Measurements from ENCODE around the gene HOXC4. TPM values are rescaled to one million over a fixed set of nuclear protein-coding genes. Genes with fewer than 3 reads are reported as not detected.

Gene HOXC4
- total and polyA plus RNA-seq, 10 donors, result 0.49 to 2.6 (median 1.4) TPM

GRCh38 chr12:54005531-54005852 is 48.1 kb upstream of the HOXC4 start:
- intact Hi-C loops (cut with DNase I; ENCODE audit: low total_unique reads), result loop anchor here (5.0 kb wide), 1 partner anchor 187 kb away; no protein-coding TSS in a partner anchor

DNA sequence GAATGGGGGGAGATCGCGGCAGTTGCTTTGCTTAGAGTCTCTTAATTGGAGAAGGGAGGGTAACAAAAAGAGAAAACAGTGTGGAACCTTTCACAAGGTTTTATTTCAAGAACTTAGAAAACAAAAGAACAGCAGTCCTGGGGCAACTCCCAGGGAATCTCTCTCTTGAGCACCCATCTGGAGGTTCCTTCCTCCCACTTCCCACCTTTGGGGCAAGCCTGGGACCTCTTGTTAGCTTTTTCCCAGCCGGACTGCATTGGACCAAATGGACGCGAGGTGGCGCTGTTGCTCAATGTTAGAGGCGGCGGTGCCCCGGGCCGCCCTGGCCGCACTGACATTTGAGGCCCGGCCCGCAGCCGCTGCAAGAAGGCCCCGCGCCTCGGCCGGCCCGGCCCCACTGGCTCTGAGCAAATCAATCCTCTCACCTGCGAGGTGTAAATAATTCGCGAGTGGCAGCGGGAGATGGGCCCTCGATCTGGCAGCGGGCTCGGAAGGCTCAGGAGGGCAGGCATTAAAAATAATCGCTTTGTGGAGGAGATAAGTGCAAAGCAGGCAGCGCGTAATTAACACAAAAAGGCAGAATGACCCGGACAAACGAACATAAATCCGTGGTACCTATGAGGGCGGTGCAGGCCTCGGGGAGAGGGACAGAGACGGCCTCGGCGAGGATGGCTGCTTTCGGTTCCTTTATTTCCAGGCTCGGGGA is 47.6 kb upstream of the HOXC4 start:
- no peaks in the 10 kb centered on the region for H3K9me3 ChIP-seq
- peak overlapping the region; percentile 2 to 64 (median 30) for H3K4me3 ChIP-seq
- TF ChIP-seq, protein P1, sequence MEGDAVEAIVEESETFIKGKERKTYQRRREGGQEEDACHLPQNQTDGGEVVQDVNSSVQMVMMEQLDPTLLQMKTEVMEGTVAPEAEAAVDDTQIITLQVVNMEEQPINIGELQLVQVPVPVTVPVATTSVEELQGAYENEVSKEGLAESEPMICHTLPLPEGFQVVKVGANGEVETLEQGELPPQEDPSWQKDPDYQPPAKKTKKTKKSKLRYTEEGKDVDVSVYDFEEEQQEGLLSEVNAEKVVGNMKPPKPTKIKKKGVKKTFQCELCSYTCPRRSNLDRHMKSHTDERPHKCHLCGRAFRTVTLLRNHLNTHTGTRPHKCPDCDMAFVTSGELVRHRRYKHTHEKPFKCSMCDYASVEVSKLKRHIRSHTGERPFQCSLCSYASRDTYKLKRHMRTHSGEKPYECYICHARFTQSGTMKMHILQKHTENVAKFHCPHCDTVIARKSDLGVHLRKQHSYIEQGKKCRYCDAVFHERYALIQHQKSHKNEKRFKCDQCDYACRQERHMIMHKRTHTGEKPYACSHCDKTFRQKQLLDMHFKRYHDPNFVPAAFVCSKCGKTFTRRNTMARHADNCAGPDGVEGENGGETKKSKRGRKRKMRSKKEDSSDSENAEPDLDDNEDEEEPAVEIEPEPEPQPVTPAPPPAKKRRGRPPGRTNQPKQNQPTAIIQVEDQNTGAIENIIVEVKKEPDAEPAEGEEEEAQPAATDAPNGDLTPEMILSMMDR (IDR thresholded peaks at IDR 0.05 in 8 of 11, conservative IDR thresholded peaks at IDR 0.05 in 3 of 11), result peak; percentile 83 to 98 (median 94)
- no peak for TF ChIP-seq POLR2A (IDR thresholded peaks at IDR 0.05)
- TF ChIP-seq POLR2AphosphoS5 (IDR thresholded peaks at IDR 0.05), result peak in 2 of 3 donors; percentile 36 to 57
- intact Hi-C loops (cut with DNase I; ENCODE audit: low total_unique reads), result loop anchor here (5.0 kb wide), 1 partner anchor 186 kb away; no protein-coding TSS in a partner anchor
- H3K27me3 ChIP-seq (replicated peaks in 1 of 7), result peaks cover 11 to 100% (median 95%) of the 10 kb centered on the region in 7 donors
- DNase-seq, result peak; percentile 96
- H3K4me1 ChIP-seq, result peaks cover 0 to 46% (median 26%) of the 10 kb centered on the region in 6 donors
- H3K27ac ChIP-seq, result no peak overlapping the region
- no peaks in the 10 kb centered on the region for H3K36me3 ChIP-seq
- 2 to 3% (median 2%) methylated on average over 35 to 39 of the region's 39 CpGs for WGBS, 5 donors

More at GRCh38 chr12:54005531-54005852, 48.1 kb upstream of the HOXC4 start:
- DNase-seq, result no peak
- TF ChIP-seq POLR2AphosphoS5 (IDR thresholded peaks at IDR 0.05), result no peak
- no peak for TF ChIP-seq POLR2A (IDR thresholded peaks at IDR 0.05)
- TF ChIP-seq, protein P1 (IDR thresholded peaks at IDR 0.05 in 8 of 11, conservative IDR thresholded peaks at IDR 0.05 in 3 of 11), result no peak
- 4 to 9% (median 4%) methylated on average over 26 of the region's 26 CpGs for WGBS, 5 donors
- peaks cover 14 to 100% (median 95%) of the 10 kb centered on the region in 7 donors for H3K27me3 ChIP-seq (replicated peaks in 1 of 7)
- no peak overlapping the region for H3K4me3 ChIP-seq
- peaks cover 2 to 48% (median 25%) of the 10 kb centered on the region in 6 donors for H3K4me1 ChIP-seq
- H3K36me3 ChIP-seq, result no peaks in the 10 kb centered on the region
- no peak overlapping the region for H3K27ac ChIP-seq
- no peaks in the 10 kb centered on the region for H3K9me3 ChIP-seq

DNA sequence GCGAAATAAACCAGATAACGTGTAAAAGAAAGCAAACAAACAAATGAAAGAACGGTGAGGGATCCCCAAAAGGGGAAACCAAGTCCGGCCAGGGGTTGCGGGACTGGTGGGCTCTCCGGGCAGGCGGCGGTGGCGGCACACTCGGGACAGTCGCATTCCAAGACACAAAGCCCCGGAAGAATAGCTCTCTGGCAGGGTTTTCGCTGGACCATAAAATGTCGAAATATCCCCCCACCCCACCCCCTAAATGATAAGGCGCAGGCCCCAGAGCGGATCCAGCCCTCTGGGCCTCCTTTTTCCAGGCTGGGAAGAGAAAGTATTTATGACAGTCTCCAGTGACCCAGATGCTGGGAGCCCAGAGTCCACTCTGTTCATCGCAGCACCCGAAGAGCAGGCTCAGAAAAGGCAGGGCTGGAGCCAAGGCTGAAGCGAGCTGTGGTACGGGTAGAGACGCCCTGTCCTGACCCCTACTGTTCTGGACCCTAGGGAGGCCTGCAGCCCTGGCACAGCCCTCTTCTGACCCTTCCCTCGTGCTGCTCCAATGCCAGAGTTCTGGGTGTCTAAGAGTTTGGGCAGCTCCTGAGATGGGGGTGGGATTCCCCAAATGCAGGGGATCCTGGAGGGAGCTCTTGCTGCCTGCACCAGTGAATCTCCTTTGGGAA is 46.9 kb upstream of the HOXC4 start:
- peaks cover 11 to 100% (median 95%) of the 10 kb centered on the region in 7 donors for H3K27me3 ChIP-seq (replicated peaks in 1 of 7)
- H3K4me3 ChIP-seq, result peak overlapping the region in 7 of 8 donors; percentile 2 to 64 (median 33)
- WGBS, 5 donors, result 8 to 15% (median 12%) methylated on average over 18 to 22 of the region's 22 CpGs

More for the DNA sequence above, 46.9 kb upstream of the HOXC4 start:
- no peak overlapping the region for H3K27ac ChIP-seq
- peaks cover 0 to 51% (median 28%) of the 10 kb centered on the region in 6 donors for H3K4me1 ChIP-seq
- no peaks in the 10 kb centered on the region for H3K36me3 ChIP-seq
- intact Hi-C loops (cut with DNase I; ENCODE audit: low total_unique reads), result loop anchor here (5.0 kb wide), 1 partner anchor 186 kb away; no protein-coding TSS in a partner anchor
- no peak for DNase-seq
- TF ChIP-seq, protein P1 (IDR thresholded peaks at IDR 0.05 in 8 of 11, conservative IDR thresholded peaks at IDR 0.05 in 3 of 11), result no peak
- TF ChIP-seq POLR2A (IDR thresholded peaks at IDR 0.05), result no peak
- TF ChIP-seq POLR2AphosphoS5 (IDR thresholded peaks at IDR 0.05), result no peak
- no peaks in the 10 kb centered on the region for H3K9me3 ChIP-seq

All from spleen (tissue), 11 donors.